Spinal cord (tissue), 10 donors: ENCODE results near the gene LETM1. TPM values are rescaled to one million over a fixed set of nuclear protein-coding genes. Genes with fewer than 3 reads are reported as not detected.

Experiments
- DNase-seq, 6 donors: peaks; one replicate each; pipeline versions ENCODE4 v3.0.0 to v3.0.0-alpha.2; 2013 to 2015; ENCODE audit warnings: low spot score in 6 of 6, low read depth in 4 of 6
- H3K27ac ChIP-seq: one replicate; pipeline ENCODE4 v1.5.1; 2013; ENCODE audit warnings: low read depth, low read length, control low read depth
- H3K27me3 ChIP-seq: one replicate; pipeline ENCODE4 v1.6.1; 2013; ENCODE audit warnings: low read length; ENCODE audit not compliant: control insufficient read depth, insufficient read depth
- H3K36me3 ChIP-seq: one replicate; pipeline ENCODE4 v1.6.1; 2013; ENCODE audit warnings: low read length; ENCODE audit not compliant: control insufficient read depth, insufficient read depth
- H3K4me1 ChIP-seq: one replicate; pipeline ENCODE4 v1.6.1; 2013; ENCODE audit warnings: low read length; ENCODE audit not compliant: control insufficient read depth, insufficient read depth
- H3K4me3 ChIP-seq: one replicate; pipeline ENCODE4 v1.5.1; 2013; ENCODE audit warnings: low read depth, low read length, control low read depth
- H3K9me3 ChIP-seq: one replicate; pipeline ENCODE4 v1.6.1; 2013; ENCODE audit warnings: low read length; ENCODE audit not compliant: control insufficient read depth, insufficient read depth
- WGBS: methylation state at CpG from one replicate; pipeline ENCODE4 v1.1.5; 2013; ENCODE audit warnings: missing lambda C conversion rate; ENCODE audit not compliant: insufficient coverage; 5-methylcytosine and 5-hydroxymethylcytosine counted together
- long read RNA-seq, 4 donors: transcript quantifications; one replicate each; lab custom pipeline, GENCODE V29; 2026
- polyA plus RNA-seq, 2 donors: library from polyadenylated mRNA; unstranded; fragments of 120-200 nt; gene quantifications; one replicate each; pipeline ENCODE4 v1.2.1, GENCODE V29; 2013; ENCODE audit not compliant: insufficient read length in 2 of 2
- total RNA-seq, 2 donors: library from RNA; depleted of rRNA in 1 of 2; stranded (reverse); fragments of 120-200 nt in 1 of 2; fragments of >200 nt in 1 of 2; gene quantifications; one replicate each; pipeline versions ENCODE4 v1.2.3 to v1.2.4, GENCODE V29; 2013 to 2014
- donor health status: healthy.

LETM1 gene
- total RNA-seq: 10 to 100 TPM; 29.3 to 50.0 TPM
- polyA plus RNA-seq: 10 to 100 TPM; 33.8 to 45.3 TPM
- long read RNA-seq, donor 1, full-length matches to known transcripts: 2 of 2 reads
- long read RNA-seq, donor 1, partial matches to known transcripts: 0 of 2 reads
- long read RNA-seq, donor 1, other reads (novel, unspliced or antisense): 0 of 2 reads
- long read RNA-seq, donor 2: 0 reads
- long read RNA-seq, donor 3, full-length matches to known transcripts: 4 of 9 reads
- long read RNA-seq, donor 3, partial matches to known transcripts: 5 of 9 reads
- long read RNA-seq, donor 3, other reads (novel, unspliced or antisense): 0 of 9 reads
- long read RNA-seq, donor 4, partial matches to known transcripts: 0 of 1 reads
- long read RNA-seq, donor 4, other reads (novel, unspliced or antisense): 0 of 1 reads

- H3K4me3 ChIP-seq: peak within 1 kb of the TSS; percentile 78
- H3K36me3 ChIP-seq: peaks cover 10% of the 10 kb centered on the region
- WGBS: 0% methylated on average over 107 of the region's 107 CpGs
- no peaks in the 10 kb centered on the region for H3K9me3 ChIP-seq
- peaks cover 43% of the 10 kb centered on the region for H3K4me1 ChIP-seq
- DNase-seq: peak; percentile 79 to 98 (median 88)
- no peaks in the 10 kb centered on the region for H3K27me3 ChIP-seq
- peak within 1 kb of the TSS; percentile 61 for H3K27ac ChIP-seq
These were observed at the start of gene LETM1 for GRCh38 chr4:1856071-1856942. TSS of gene LETM1 (minus strand) at chr4:1856156. CDS start at chr4:1855950, 206 bp downstream.

GRCh38 chr4:1904042-1904441 lies 48.1 kb upstream of the LETM1 start:
- Histone ChIP-seq H3K27ac (no peak overlapping the region), H3K36me3 (peaks cover 56% of the 10 kb centered on the region), H3K4me3 (no peak overlapping the region), H3K9me3 (no peaks in the 10 kb centered on the region), H3K27me3 (no peaks in the 10 kb centered on the region), H3K4me1 (peaks cover 13% of the 10 kb centered on the region)
- no peak for DNase-seq
- WGBS: 100% methylated on average over 1 of the region's 3 CpGs

- H3K36me3 ChIP-seq: peaks cover 55% of the 10 kb centered on the region
- H3K27ac ChIP-seq: no peak overlapping the region
- H3K4me3 ChIP-seq: no peak overlapping the region
- no peaks in the 10 kb centered on the region for H3K9me3 ChIP-seq
- WGBS: 100% methylated on average over 1 of the region's 1 CpG
- no peak for DNase-seq
- peaks cover 14% of the 10 kb centered on the region for H3K4me1 ChIP-seq
- no peaks in the 10 kb centered on the region for H3K27me3 ChIP-seq
These were observed 47.1 kb upstream of the LETM1 start for GRCh38 chr4:1903035-1903434.

- Histone ChIP-seq H3K36me3 (peaks cover 50% of the 10 kb centered on the region), H3K27ac (no peak overlapping the region), H3K4me1 (peaks cover 14% of the 10 kb centered on the region), H3K9me3 (no peaks in the 10 kb centered on the region), H3K27me3 (no peaks in the 10 kb centered on the region), H3K4me3 (no peak overlapping the region)
- no peak for DNase-seq
- 100% methylated on average over 1 of the region's 2 CpGs for WGBS
These were observed 46.3 kb upstream of the LETM1 start for GRCh38 chr4:1902243-1902642.

- no peak for DNase-seq
- Histone ChIP-seq H3K36me3 (peaks cover 47% of the 10 kb centered on the region), H3K27ac (no peak overlapping the region), H3K4me1 (peaks cover 14% of the 10 kb centered on the region), H3K4me3 (no peak overlapping the region), H3K9me3 (no peaks in the 10 kb centered on the region), H3K27me3 (no peaks in the 10 kb centered on the region)
- WGBS: 89% methylated on average over 6 of the region's 6 CpGs
These were observed 45.2 kb upstream of the LETM1 start for GRCh38 chr4:1901127-1901526.

GRCh38 chr4:1900624-1901023 lies 44.7 kb upstream of the LETM1 start:
- 43% methylated on average over 16 of the region's 16 CpGs for WGBS
- Histone ChIP-seq H3K9me3 (no peaks in the 10 kb centered on the region), H3K36me3 (peaks cover 45% of the 10 kb centered on the region), H3K4me1 (peaks cover 13% of the 10 kb centered on the region), H3K27me3 (no peaks in the 10 kb centered on the region), H3K27ac (no peak overlapping the region), H3K4me3 (no peak overlapping the region)
- no peak for DNase-seq

GRCh38 chr4:1900087-1900433 lies 44.1 kb upstream of the LETM1 start:
- Histone ChIP-seq H3K4me1 (peaks cover 10% of the 10 kb centered on the region), H3K27ac (no peak overlapping the region), H3K27me3 (no peaks in the 10 kb centered on the region), H3K9me3 (no peaks in the 10 kb centered on the region), H3K4me3 (no peak overlapping the region), H3K36me3 (peaks cover 40% of the 10 kb centered on the region)
- peak in 1 of 6 donors; percentile 4 for DNase-seq

GRCh38 chr4:1899149-1900086 lies 43.5 kb upstream of the LETM1 start:
- peak; percentile 19 to 88 (median 39) for DNase-seq
- 61% methylated on average over 6 of the region's 15 CpGs for WGBS
- Histone ChIP-seq H3K36me3 (peaks cover 39% of the 10 kb centered on the region), H3K4me3 (no peak overlapping the region), H3K27ac (no peak overlapping the region), H3K4me1 (peaks cover 10% of the 10 kb centered on the region), H3K27me3 (no peaks in the 10 kb centered on the region), H3K9me3 (no peaks in the 10 kb centered on the region)

- H3K27ac ChIP-seq: no peak overlapping the region
- H3K36me3 ChIP-seq: peaks cover 32% of the 10 kb centered on the region
- H3K4me3 ChIP-seq: no peak overlapping the region
- WGBS: no CpG with 5 or more reads among the region's 1 CpG
- no peak for DNase-seq
- H3K27me3 ChIP-seq: no peaks in the 10 kb centered on the region
- H3K9me3 ChIP-seq: no peaks in the 10 kb centered on the region
- peaks cover 10% of the 10 kb centered on the region for H3K4me1 ChIP-seq
These were observed 42.7 kb upstream of the LETM1 start for GRCh38 chr4:1898681-1899080.
